HG03060 (cell line): ENCODE results near the gene CSRP3.
"Not testable (repeated sequence)": the region's sequence is repeated elsewhere in the genome, so short reads cannot be mapped to it uniquely, and the experiment has no call there.

Source experiments
- ATAC-seq: cut with Tn5 transposase; IDR thresholded peaks from one replicate; pipeline ENCODE4 v1.9.1; 2021; ENCODE audit warnings: low read depth, moderate number of reproducible peaks; ENCODE audit not compliant: unreplicated experiment

CSRP3 gene

DNA sequence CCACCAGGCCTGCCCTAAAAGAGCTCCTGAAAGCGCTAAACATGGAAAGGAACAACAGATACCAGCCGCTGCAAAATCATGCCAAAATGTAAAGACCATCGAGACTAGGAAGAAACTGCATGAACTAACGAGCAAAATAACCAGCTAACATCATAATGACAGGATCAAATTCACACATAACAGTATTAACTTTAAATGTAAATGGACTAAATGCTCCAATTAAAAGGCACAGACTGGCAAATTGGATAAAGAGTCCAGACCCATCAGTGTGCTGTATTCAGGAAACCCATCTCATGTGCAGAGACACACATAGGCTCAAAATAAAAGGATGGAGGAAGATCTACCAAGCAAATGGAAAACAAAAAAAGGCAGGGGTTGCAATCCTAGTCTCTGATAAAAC, 64.9 kb downstream of the CSRP3 start:
- not testable (repeated sequence) for ATAC-seq

- ATAC-seq, result no peak
Measured at GRCh38 chr11:19134004-19134403, 67.8 kb downstream of the CSRP3 start.
